Adipocyte (in vitro differentiated cells): ENCODE results near the gene SPNS3.

ENCODE experiments used
- DNase-seq: peaks from one replicate; pipeline ENCODE4 v3.0.0-alpha.2; 2015; ENCODE audit warnings: low read depth
- H3K27me3 ChIP-seq: replicated peaks from 2 replicates; pipeline ENCODE4 v1.7.0; 2013; ENCODE audit warnings: mild to moderate bottlenecking, low read length, moderate library complexity; ENCODE audit not compliant: control insufficient read depth, insufficient read depth
- H3K36me3 ChIP-seq: 2 replicates; pipeline ENCODE4 v1.7.0; 2013; ENCODE audit warnings: low read length, mild to moderate bottlenecking, moderate library complexity; ENCODE audit not compliant: control insufficient read depth, insufficient read depth, severe bottlenecking
- H3K4me1 ChIP-seq: 2 replicates; pipeline ENCODE4 v1.7.0; 2013; ENCODE audit warnings: mild to moderate bottlenecking, low read length, moderate library complexity; ENCODE audit not compliant: control insufficient read depth, insufficient read depth
- H3K4me3 ChIP-seq: 2 replicates; pipeline ENCODE4 v1.7.0; 2013; ENCODE audit warnings: mild to moderate bottlenecking, low read length, moderate library complexity
- H3K9ac ChIP-seq: 2 replicates; pipeline ENCODE4 v1.7.0; 2013; ENCODE audit warnings: mild to moderate bottlenecking, low read length, moderate library complexity
- H3K9me3 ChIP-seq: 2 replicates; pipeline ENCODE4 v1.7.0; 2013; ENCODE audit warnings: mild to moderate bottlenecking, low read length, moderate library complexity; ENCODE audit not compliant: control insufficient read depth

The SPNS3 gene

GRCh38 chr17:4498461-4499397, 65.0 kb downstream of the SPNS3 start, which contains the start of gene SPNS2:
Gene SPNS2 (plus strand): TSS chr17:4498881. CDS start chr17:4499048, 167 bp downstream.
- Histone ChIP-seq H3K9ac (no peak within 1 kb of the TSS), H3K4me3 (no peak within 1 kb of the TSS), H3K9me3 (no peaks in the 10 kb centered on the region), H3K27me3 (peaks cover 49% of the 10 kb centered on the region), H3K36me3 (no peaks in the 10 kb centered on the region), H3K4me1 (no peaks in the 10 kb centered on the region)
- DNase-seq: peak; percentile 78

GRCh38 chr17:4499431-4500190, 65.9 kb downstream of the SPNS3 start:
- Histone ChIP-seq H3K9me3 (no peaks in the 10 kb centered on the region), H3K9ac (no peak overlapping the region), H3K4me1 (no peaks in the 10 kb centered on the region), H3K27me3 (peaks cover 54% of the 10 kb centered on the region), H3K4me3 (no peak overlapping the region), H3K36me3 (no peaks in the 10 kb centered on the region)
- DNase-seq: peak; percentile 13

GRCh38 chr17:4500191-4500571, 66.4 kb downstream of the SPNS3 start:
- Histone ChIP-seq H3K27me3 (peaks cover 59% of the 10 kb centered on the region), H3K4me3 (no peak overlapping the region)

GRCh38 chr17:4501295-4501949, 67.7 kb downstream of the SPNS3 start:
- Histone ChIP-seq H3K9ac (no peak overlapping the region), H3K4me3 (no peak overlapping the region), H3K36me3 (no peaks in the 10 kb centered on the region), H3K27me3 (peaks cover 68% of the 10 kb centered on the region), H3K4me1 (no peaks in the 10 kb centered on the region), H3K9me3 (no peaks in the 10 kb centered on the region)
- DNase-seq: no peak

More at GRCh38 chr17:4500191-4500571, 66.4 kb downstream of the SPNS3 start:
- Histone ChIP-seq H3K9ac (no peak overlapping the region), H3K4me1 (no peaks in the 10 kb centered on the region), H3K36me3 (no peaks in the 10 kb centered on the region), H3K9me3 (no peaks in the 10 kb centered on the region)
- no peak for DNase-seq

DNA sequence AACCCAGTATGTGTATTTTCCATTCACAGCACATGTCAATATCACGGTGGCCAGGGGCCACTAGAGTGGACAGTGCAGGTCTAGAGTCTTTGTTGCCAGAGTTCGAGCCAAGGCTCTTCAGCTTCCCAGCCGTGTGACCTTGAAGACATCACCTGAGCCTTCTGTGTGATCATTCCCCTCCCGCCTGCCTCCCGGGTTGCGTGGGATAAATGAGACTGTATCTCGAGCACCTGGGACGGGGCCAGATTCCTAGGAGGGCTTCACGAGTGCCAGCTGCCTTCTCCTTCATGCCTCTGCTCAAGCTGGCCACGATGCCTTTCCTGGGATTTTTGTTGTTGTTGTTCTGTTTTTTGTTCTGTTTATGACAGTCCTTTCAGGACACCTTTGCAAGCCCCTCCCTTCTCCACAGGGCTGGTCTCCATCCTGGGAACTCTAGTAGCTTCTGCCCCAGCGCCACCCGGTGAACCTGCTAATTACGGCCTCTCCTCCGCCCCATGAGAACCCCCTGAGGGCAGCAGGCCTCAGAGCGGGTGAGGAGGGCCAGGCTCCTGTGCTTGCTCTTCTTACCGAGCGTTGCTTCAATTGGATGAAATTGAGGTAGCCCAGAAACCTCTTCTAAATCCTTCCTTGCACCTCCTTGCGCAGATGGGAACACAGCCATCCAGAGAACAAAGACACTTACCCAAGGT, 68.9 kb downstream of the SPNS3 start:
- no peaks in the 10 kb centered on the region for H3K4me1 ChIP-seq
- no peak overlapping the region for H3K4me3 ChIP-seq
- no peak for DNase-seq
- no peaks in the 10 kb centered on the region for H3K9me3 ChIP-seq
- no peaks in the 10 kb centered on the region for H3K36me3 ChIP-seq
- peaks cover 64% of the 10 kb centered on the region for H3K27me3 ChIP-seq
- H3K9ac ChIP-seq: no peak overlapping the region

GRCh38 chr17:4503283-4504025, 69.7 kb downstream of the SPNS3 start:
- no peak for DNase-seq

DNA sequence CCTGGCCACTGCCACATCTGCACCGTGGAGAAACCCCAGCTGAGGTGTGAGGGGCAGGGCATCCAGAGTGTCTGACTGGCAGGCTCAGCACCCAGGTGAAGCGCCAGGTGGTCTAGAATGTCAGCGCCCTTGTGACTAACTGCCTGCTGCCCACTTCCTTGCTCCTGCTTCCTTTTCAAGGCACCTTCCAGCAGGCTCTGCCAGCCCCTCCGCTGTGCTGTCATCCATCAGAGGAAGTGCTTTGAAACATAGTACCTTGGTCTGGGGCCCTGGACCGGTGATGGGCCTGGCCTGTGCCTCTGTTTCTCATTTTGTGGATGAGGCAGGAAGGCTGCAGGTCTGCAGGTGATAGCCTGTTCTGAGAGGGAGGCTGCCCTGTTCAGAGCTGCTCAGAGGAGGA, 70.4 kb downstream of the SPNS3 start:
- H3K9ac ChIP-seq: no peak overlapping the region
- H3K36me3 ChIP-seq: no peaks in the 10 kb centered on the region
- H3K4me1 ChIP-seq: no peaks in the 10 kb centered on the region
- H3K4me3 ChIP-seq: no peak overlapping the region
- DNase-seq: no peak
- peaks cover 74% of the 10 kb centered on the region for H3K27me3 ChIP-seq
- H3K9me3 ChIP-seq: no peaks in the 10 kb centered on the region

More at GRCh38 chr17:4503283-4504025, 69.7 kb downstream of the SPNS3 start:
- Histone ChIP-seq H3K27me3 (peaks cover 72% of the 10 kb centered on the region), H3K4me3 (no peak overlapping the region), H3K36me3 (no peaks in the 10 kb centered on the region), H3K4me1 (no peaks in the 10 kb centered on the region), H3K9ac (no peak overlapping the region), H3K9me3 (no peaks in the 10 kb centered on the region)

- Histone ChIP-seq H3K9ac (no peak overlapping the region), H3K4me1 (no peaks in the 10 kb centered on the region), H3K4me3 (no peak overlapping the region), H3K9me3 (no peaks in the 10 kb centered on the region), H3K36me3 (no peaks in the 10 kb centered on the region), H3K27me3 (peaks cover 79% of the 10 kb centered on the region)
- no peak for DNase-seq
Measured at GRCh38 chr17:4505187-4505586, 71.4 kb downstream of the SPNS3 start.

GRCh38 chr17:4506175-4506813, 72.6 kb downstream of the SPNS3 start:
- H3K4me3 ChIP-seq: no peak overlapping the region
- no peak for DNase-seq
- no peak overlapping the region for H3K9ac ChIP-seq
- peaks cover 79% of the 10 kb centered on the region for H3K27me3 ChIP-seq
- H3K4me1 ChIP-seq: no peaks in the 10 kb centered on the region
- H3K36me3 ChIP-seq: no peaks in the 10 kb centered on the region
- no peaks in the 10 kb centered on the region for H3K9me3 ChIP-seq

- H3K9ac ChIP-seq: no peak overlapping the region
- no peaks in the 10 kb centered on the region for H3K36me3 ChIP-seq
- peaks cover 78% of the 10 kb centered on the region for H3K27me3 ChIP-seq
- DNase-seq: no peak
- no peak overlapping the region for H3K4me3 ChIP-seq
- no peaks in the 10 kb centered on the region for H3K9me3 ChIP-seq
- no peaks in the 10 kb centered on the region for H3K4me1 ChIP-seq
Measured at GRCh38 chr17:4506892-4507291, 73.2 kb downstream of the SPNS3 start.
